Vagina (tissue), 2 donors: ENCODE results near the gene PPP3CA. TPM values are rescaled to one million over a fixed set of nuclear protein-coding genes. Genes with fewer than 3 reads are reported as not detected.

ENCODE experiments used
- DNase-seq, 2 donors: peaks; one replicate each; pipeline ENCODE4 v3.0.0-alpha.2; 2017; ENCODE audit errors: extremely low spot score in 2 of 2
- H3K27ac ChIP-seq: fragments of 200-600 bp; sonication (generic); one replicate; pipeline ENCODE4 v1.5.1; 2019
- H3K27me3 ChIP-seq: fragments of 200-600 bp; sonication (generic); one replicate; pipeline ENCODE4 v1.5.1; 2019
- H3K36me3 ChIP-seq, 2 donors: fragments of 200-600 bp; sonication (generic); one replicate each; pipeline ENCODE4 v1.5.1; 2017 to 2019
- H3K4me1 ChIP-seq: fragments of 200-600 bp; sonication (generic); one replicate; pipeline ENCODE4 v1.5.1; 2019
- H3K4me3 ChIP-seq, 2 donors: fragments of 200-600 bp; sonication (generic); 1 replicate in 1 of 2; 2 replicates in 1 of 2; pipeline ENCODE4 v1.5.1; 2016 to 2019
- H3K9me3 ChIP-seq: fragments of 200-600 bp; sonication (generic); one replicate; pipeline ENCODE4 v1.5.1; 2019
- POLR2A ChIP-seq, 2 donors: fragments of 450-650 bp; IDR thresholded peaks; one replicate each; pipeline ENCODE4 v1.6.1; 2017; ENCODE audit warnings: antibody characterized with exemption in 2 of 2, mild to moderate bottlenecking in 2 of 2, moderate library complexity in 2 of 2
- POLR2AphosphoS5 ChIP-seq, 2 donors: sonication (generic); formaldehyde crosslinking; IDR thresholded peaks; one replicate each; pipeline ENCODE4 v1.9.0; 2017; ENCODE audit warnings: antibody characterized with exemption in 2 of 2, mild to moderate bottlenecking in 2 of 2, low read depth in 1 of 2; ENCODE audit not compliant: insufficient read depth in 1 of 2
- intact Hi-C: fragments of 100-400 bp; cut with DNase I; formaldehyde crosslinking; loops from one replicate; pipeline ENCODE4 v1.15.1; 2023
- total RNA-seq: library from RNA; depleted of rRNA; stranded (reverse); fragments of >200 nt; gene quantifications from one replicate; pipeline ENCODE4 v1.2.3, GENCODE V29; 2016
- TF ChIP-seq, protein P1 (sequence below), 3 experiments: fragments of 450-650 bp in 2 of 3; fragments of 200-600 bp in 1 of 3; sonication (generic) in 1 of 3; IDR thresholded peaks; one replicate each; pipeline ENCODE4 v1.5.1; 2017 to 2019; ENCODE audit warnings: antibody characterized with exemption in 3 of 3, mild to moderate bottlenecking in 2 of 3, moderate library complexity in 2 of 3

The PPP3CA gene
- total RNA-seq, 1 donor from 2014 or later, result 45.9 TPM

DNA sequence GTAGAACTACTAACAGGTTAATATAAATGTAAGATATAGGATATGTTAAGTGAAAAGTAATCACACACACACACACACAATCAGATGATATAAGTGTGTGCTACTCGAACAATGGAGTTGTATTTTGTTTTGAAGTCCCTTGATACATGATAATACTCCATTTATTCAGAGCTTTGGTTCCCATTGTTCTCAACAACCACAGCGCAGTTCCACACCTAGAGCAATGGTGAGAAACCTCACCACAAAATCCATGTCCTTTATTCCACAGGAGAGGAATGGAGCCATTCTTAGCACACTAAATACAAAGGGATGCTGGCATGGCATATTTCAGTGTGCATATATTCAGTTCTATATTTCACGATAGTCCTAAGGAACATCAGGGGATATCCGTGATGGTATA lies 139.2 kb downstream of the PPP3CA start:
- no peak overlapping the region for H3K27ac ChIP-seq
- TF ChIP-seq POLR2A (IDR thresholded peaks at IDR 0.05) (no peak), POLR2AphosphoS5 (IDR thresholded peaks at IDR 0.05; ENCODE audit: insufficient read depth in 1 of 2, low read depth in 1 of 2) (no peak)
- TF ChIP-seq, protein P1, sequence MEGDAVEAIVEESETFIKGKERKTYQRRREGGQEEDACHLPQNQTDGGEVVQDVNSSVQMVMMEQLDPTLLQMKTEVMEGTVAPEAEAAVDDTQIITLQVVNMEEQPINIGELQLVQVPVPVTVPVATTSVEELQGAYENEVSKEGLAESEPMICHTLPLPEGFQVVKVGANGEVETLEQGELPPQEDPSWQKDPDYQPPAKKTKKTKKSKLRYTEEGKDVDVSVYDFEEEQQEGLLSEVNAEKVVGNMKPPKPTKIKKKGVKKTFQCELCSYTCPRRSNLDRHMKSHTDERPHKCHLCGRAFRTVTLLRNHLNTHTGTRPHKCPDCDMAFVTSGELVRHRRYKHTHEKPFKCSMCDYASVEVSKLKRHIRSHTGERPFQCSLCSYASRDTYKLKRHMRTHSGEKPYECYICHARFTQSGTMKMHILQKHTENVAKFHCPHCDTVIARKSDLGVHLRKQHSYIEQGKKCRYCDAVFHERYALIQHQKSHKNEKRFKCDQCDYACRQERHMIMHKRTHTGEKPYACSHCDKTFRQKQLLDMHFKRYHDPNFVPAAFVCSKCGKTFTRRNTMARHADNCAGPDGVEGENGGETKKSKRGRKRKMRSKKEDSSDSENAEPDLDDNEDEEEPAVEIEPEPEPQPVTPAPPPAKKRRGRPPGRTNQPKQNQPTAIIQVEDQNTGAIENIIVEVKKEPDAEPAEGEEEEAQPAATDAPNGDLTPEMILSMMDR (IDR thresholded peaks at IDR 0.05), result no peak
- peaks cover 33% of the 10 kb centered on the region for H3K4me1 ChIP-seq
- no peak overlapping the region for H3K4me3 ChIP-seq
- H3K36me3 ChIP-seq, result no peaks in the 10 kb centered on the region
- intact Hi-C loops, result no loop called here
- H3K9me3 ChIP-seq, result no peaks in the 10 kb centered on the region
- DNase-seq, result no peak
- no peaks in the 10 kb centered on the region for H3K27me3 ChIP-seq

- intact Hi-C loops, result no loop called here
- H3K9me3 ChIP-seq, result no peaks in the 10 kb centered on the region
- no peak overlapping the region for H3K4me3 ChIP-seq
- no peak overlapping the region for H3K27ac ChIP-seq
- TF ChIP-seq, protein P1 (IDR thresholded peaks at IDR 0.05), result no peak
- TF ChIP-seq POLR2A (IDR thresholded peaks at IDR 0.05), result no peak
- TF ChIP-seq POLR2AphosphoS5 (IDR thresholded peaks at IDR 0.05; ENCODE audit: insufficient read depth in 1 of 2, low read depth in 1 of 2), result no peak
- no peaks in the 10 kb centered on the region for H3K36me3 ChIP-seq
- no peaks in the 10 kb centered on the region for H3K27me3 ChIP-seq
- no peak for DNase-seq
- H3K4me1 ChIP-seq, result peaks cover 25% of the 10 kb centered on the region
Measured at GRCh38 chr4:101205916-101206315, 141.4 kb downstream of the PPP3CA start.

DNA sequence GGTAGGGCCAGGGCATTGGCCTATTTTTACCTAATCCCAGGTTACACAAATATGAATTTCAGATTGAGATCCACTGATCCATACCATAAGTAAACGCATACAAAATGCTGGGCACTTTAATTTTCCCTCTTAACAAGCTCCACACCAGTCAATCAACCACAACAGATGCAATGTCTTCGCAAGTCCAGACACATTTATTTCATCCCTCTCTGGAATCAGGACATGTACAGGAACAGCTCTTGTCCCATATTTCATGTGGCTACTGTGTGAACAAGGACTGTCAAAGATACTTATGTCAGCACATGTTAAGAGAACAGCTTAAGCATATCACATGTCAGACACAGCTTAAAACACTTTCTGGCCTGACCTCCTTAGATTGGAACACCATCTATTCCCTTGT lies 145.9 kb downstream of the PPP3CA start:
- Histone ChIP-seq H3K4me1 (peaks cover 44% of the 10 kb centered on the region), H3K36me3 (no peaks in the 10 kb centered on the region), H3K9me3 (no peaks in the 10 kb centered on the region), H3K4me3 (no peak overlapping the region), H3K27me3 (no peaks in the 10 kb centered on the region), H3K27ac (no peak overlapping the region)
- TF ChIP-seq POLR2A (IDR thresholded peaks at IDR 0.05) (no peak), POLR2AphosphoS5 (IDR thresholded peaks at IDR 0.05; ENCODE audit: insufficient read depth in 1 of 2, low read depth in 1 of 2) (no peak)
- TF ChIP-seq, protein P1 (IDR thresholded peaks at IDR 0.05), result no peak
- intact Hi-C loops, result no loop called here
- DNase-seq, result no peak

DNA sequence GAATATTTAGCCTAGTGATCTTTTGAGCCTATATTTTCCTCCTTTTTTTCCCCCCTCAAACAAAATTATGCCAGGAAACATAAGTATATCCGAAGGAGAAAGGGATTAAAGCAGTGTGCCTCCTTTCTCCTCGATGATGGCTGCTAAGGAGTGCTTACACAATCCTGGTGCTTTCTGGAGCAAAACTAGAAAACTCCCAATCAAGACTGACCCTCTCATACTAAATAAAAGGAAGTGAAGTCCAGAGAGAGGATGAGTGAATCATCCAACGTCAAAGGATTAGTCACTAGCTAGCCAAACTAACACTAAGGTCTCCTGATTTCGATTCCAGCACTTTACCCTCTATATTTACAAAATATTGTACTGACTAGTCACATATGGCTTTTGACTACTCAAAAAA lies 146.8 kb downstream of the PPP3CA start:
- H3K36me3 ChIP-seq, result no peaks in the 10 kb centered on the region

DNA sequence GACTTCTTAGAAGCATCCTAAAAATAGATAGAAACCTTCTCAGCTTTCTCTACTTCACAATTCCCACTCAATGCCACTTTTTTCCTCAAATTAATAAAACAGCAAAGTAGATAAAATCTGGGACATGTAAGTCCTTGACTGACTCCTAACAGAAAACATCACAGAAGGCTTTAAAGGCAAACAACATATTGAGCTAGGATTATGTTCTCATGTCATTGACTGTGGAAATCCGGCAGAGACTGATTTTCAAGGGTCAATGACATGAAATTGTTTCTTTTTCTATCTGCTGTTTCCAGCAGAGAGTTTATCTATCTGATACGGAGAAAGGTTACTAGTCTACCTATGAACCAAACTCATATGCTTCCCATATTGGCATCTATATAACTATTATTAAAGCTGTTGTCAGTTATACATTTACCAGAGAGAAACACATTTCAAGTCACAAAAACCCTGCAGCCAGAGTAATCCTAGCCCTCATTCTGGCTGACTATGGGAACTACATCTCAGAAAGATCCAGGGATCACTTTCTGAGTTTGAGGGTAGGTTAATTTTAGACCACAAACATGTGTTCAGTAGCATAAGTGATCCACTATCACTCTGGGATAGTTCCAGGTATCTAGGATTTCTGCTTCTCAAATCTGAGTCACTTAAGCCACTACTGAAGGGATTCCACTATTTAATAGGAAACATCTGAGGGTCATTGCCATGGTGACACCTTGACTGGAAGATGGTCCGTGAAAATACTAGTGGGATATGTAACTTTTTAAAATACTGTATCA lies 147.6 kb downstream of the PPP3CA start:
- intact Hi-C loops, result no loop called here
- no peak overlapping the region for H3K27ac ChIP-seq
- TF ChIP-seq, protein P1 (IDR thresholded peaks at IDR 0.05), result no peak
- TF ChIP-seq POLR2A (IDR thresholded peaks at IDR 0.05) (no peak), POLR2AphosphoS5 (IDR thresholded peaks at IDR 0.05; ENCODE audit: insufficient read depth in 1 of 2, low read depth in 1 of 2) (no peak)
- H3K36me3 ChIP-seq, result no peaks in the 10 kb centered on the region
- no peak for DNase-seq
- no peaks in the 10 kb centered on the region for H3K27me3 ChIP-seq
- H3K4me3 ChIP-seq, result no peak overlapping the region
- no peaks in the 10 kb centered on the region for H3K9me3 ChIP-seq
- H3K4me1 ChIP-seq, result peaks cover 37% of the 10 kb centered on the region

More for the DNA sequence above, 146.8 kb downstream of the PPP3CA start:
- peaks cover 37% of the 10 kb centered on the region for H3K4me1 ChIP-seq
- no peak overlapping the region for H3K4me3 ChIP-seq
- no peak overlapping the region for H3K27ac ChIP-seq
- TF ChIP-seq POLR2A (IDR thresholded peaks at IDR 0.05), result no peak
- TF ChIP-seq POLR2AphosphoS5 (IDR thresholded peaks at IDR 0.05; ENCODE audit: insufficient read depth in 1 of 2, low read depth in 1 of 2), result peak in 1 of 2 donors; percentile 10
- intact Hi-C loops, result no loop called here
- DNase-seq, result no peak
- H3K9me3 ChIP-seq, result no peaks in the 10 kb centered on the region
- no peaks in the 10 kb centered on the region for H3K27me3 ChIP-seq
